GM18858 (cell line): ENCODE measurements around the gene PLXND1.

Experiments
- ATAC-seq: cut with Tn5 transposase; IDR thresholded peaks from one replicate; pipeline ENCODE4 v1.9.1; 2021; ENCODE audit not compliant: unreplicated experiment

The PLXND1 gene

GRCh38 chr3:129627350-129628168 lies 21.1 kb upstream of the PLXND1 start:
- ATAC-seq, result peak; percentile 47

- peak; percentile 84 for ATAC-seq
Measured at GRCh38 chr3:129626744-129627349, 20.4 kb upstream of the PLXND1 start.

- no peak for ATAC-seq
Measured at GRCh38 chr3:129625072-129625874, 18.8 kb upstream of the PLXND1 start.

GRCh38 chr3:129624347-129625071 lies 18.0 kb upstream of the PLXND1 start:
- ATAC-seq, result no peak

- ATAC-seq, result no peak
Measured at GRCh38 chr3:129623447-129624118, 17.1 kb upstream of the PLXND1 start.

- ATAC-seq, result no peak
Measured at GRCh38 chr3:129622933-129623332, 16.5 kb upstream of the PLXND1 start.

GRCh38 chr3:129622226-129622874 lies 15.9 kb upstream of the PLXND1 start:
- no peak for ATAC-seq

GRCh38 chr3:129621626-129622225 lies 15.2 kb upstream of the PLXND1 start:
- ATAC-seq, result no peak

- no peak for ATAC-seq
Measured at GRCh38 chr3:129620828-129621559, 14.5 kb upstream of the PLXND1 start.

GRCh38 chr3:129619726-129620162 lies 13.3 kb upstream of the PLXND1 start:
- ATAC-seq, result no peak

GRCh38 chr3:129618901-129619671 lies 12.6 kb upstream of the PLXND1 start:
- ATAC-seq, result no peak

- ATAC-seq, result no peak
Measured at GRCh38 chr3:129618186-129618820, 11.8 kb upstream of the PLXND1 start.

GRCh38 chr3:129617381-129618185 lies 11.1 kb upstream of the PLXND1 start:
- no peak for ATAC-seq

GRCh38 chr3:129616713-129617112 lies 10.2 kb upstream of the PLXND1 start:
- no peak for ATAC-seq

GRCh38 chr3:129616291-129616690 lies 9.8 kb upstream of the PLXND1 start:
- no peak for ATAC-seq

GRCh38 chr3:129615751-129616281 lies 9.3 kb upstream of the PLXND1 start:
- ATAC-seq, result no peak
